Prostate gland (tissue), 2 donors: ENCODE results near the gene STXBP6.

Source experiments
- POLR2AphosphoS5 ChIP-seq: sonication (generic); formaldehyde crosslinking; IDR thresholded peaks from one replicate; pipeline ENCODE4 v1.6.1; 2017; ENCODE audit warnings: antibody characterized with exemption
- TF ChIP-seq, protein P1 (sequence below), 4 experiments: fragments of 200-600 bp in 2 of 4; fragments of 450-650 bp in 2 of 4; sonication (generic) in 2 of 4; IDR thresholded peaks; 1 replicate in 3 of 4; 2 replicates in 1 of 4; pipeline ENCODE4 v1.5.1; 2016 to 2019; ENCODE audit warnings: antibody characterized with exemption in 4 of 4, mild to moderate bottlenecking in 2 of 4, moderate library complexity in 2 of 4

GRCh38 chr14:24982472-24983155 is 67.3 kb downstream of the STXBP6 start:
- TF ChIP-seq POLR2AphosphoS5 = peak; percentile 86
- TF ChIP-seq, protein P1, sequence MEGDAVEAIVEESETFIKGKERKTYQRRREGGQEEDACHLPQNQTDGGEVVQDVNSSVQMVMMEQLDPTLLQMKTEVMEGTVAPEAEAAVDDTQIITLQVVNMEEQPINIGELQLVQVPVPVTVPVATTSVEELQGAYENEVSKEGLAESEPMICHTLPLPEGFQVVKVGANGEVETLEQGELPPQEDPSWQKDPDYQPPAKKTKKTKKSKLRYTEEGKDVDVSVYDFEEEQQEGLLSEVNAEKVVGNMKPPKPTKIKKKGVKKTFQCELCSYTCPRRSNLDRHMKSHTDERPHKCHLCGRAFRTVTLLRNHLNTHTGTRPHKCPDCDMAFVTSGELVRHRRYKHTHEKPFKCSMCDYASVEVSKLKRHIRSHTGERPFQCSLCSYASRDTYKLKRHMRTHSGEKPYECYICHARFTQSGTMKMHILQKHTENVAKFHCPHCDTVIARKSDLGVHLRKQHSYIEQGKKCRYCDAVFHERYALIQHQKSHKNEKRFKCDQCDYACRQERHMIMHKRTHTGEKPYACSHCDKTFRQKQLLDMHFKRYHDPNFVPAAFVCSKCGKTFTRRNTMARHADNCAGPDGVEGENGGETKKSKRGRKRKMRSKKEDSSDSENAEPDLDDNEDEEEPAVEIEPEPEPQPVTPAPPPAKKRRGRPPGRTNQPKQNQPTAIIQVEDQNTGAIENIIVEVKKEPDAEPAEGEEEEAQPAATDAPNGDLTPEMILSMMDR (IDR thresholded peaks at IDR 0.05) = no peak
